Measurements from ENCODE around the gene KRT86. TPM values are rescaled to one million over a fixed set of nuclear protein-coding genes. Genes with fewer than 3 reads are reported as not detected.
A peak's percentile ranks its signal among the peaks of the same experiment; 100 is the strongest.

The KRT86 gene
- total and polyA plus RNA-seq, 2 experiments from 2014 or later: 0.16 TPM; not detected in 1

DNA sequence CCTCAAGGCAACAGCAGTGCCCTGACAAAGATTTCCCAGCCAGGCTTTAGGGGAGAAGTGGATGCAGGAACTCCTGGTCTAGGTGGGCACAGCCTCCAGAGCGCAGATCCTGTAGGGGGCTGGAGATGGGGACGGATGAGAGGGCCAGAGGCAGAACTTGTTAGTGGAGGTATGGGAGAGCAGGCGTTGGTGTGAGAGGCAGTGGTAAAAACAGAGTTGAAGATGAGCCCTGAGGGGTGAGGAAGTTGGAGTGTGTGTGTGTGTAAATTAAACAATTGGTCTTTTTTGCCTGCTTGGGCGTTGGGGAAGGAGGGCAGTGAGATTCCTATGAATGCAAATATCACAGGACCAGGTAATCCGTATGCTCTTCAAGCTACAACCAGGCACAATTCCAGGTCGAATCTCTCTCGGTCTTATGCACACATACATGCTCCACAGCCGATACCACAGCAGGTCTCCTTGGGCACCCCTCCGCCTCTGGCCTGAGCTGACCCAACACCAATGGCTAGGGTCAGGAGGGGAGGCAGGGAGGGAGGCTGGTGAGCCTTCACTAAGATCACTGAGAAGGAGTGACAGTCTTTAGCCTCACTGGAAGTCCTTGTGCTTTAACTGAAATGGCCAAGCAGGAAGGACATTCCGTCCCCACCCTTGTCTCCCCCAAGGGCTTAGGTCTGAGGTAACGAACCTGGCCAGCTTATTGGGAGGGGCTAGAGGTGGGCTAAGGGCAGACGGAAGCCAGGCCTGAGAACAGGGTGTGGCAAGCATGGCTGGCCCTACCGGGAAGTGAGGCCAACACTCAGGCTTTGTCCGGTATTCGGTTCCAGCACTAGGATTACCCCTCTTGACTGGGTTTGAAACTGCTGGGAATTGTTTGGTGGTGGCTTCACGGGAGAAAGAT lies 42.9 kb upstream of the KRT86 start:
- peak overlapping the region; percentile 79; the same call in 1 of the 3 replicates for H3K4me3 Mint-ChIP-seq
- TF ChIP-seq, protein P1, sequence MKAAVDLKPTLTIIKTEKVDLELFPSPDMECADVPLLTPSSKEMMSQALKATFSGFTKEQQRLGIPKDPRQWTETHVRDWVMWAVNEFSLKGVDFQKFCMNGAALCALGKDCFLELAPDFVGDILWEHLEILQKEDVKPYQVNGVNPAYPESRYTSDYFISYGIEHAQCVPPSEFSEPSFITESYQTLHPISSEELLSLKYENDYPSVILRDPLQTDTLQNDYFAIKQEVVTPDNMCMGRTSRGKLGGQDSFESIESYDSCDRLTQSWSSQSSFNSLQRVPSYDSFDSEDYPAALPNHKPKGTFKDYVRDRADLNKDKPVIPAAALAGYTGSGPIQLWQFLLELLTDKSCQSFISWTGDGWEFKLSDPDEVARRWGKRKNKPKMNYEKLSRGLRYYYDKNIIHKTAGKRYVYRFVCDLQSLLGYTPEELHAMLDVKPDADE (IDR thresholded peaks at IDR 0.05): no peak
- TF ChIP-seq NANOG (IDR thresholded peaks at IDR 0.05; ENCODE audit: borderline replicate concordance): no peak
- TF ChIP-seq ZNF331 (CRISPR knock-in tag; IDR thresholded peaks at IDR 0.05; ENCODE audit: low read depth): no peak
- no peak for TF ChIP-seq REST (IDR thresholded peaks at IDR 0.05; ENCODE audit: unreplicated experiment)
- TF ChIP-seq JUNB (IDR thresholded peaks at IDR 0.05; ENCODE audit: unreplicated experiment): no peak
- no peak for TF ChIP-seq CREB1 (CRISPR knock-in tag; IDR thresholded peaks at IDR 0.05; ENCODE audit: low read depth)
- TF ChIP-seq, protein P2, sequence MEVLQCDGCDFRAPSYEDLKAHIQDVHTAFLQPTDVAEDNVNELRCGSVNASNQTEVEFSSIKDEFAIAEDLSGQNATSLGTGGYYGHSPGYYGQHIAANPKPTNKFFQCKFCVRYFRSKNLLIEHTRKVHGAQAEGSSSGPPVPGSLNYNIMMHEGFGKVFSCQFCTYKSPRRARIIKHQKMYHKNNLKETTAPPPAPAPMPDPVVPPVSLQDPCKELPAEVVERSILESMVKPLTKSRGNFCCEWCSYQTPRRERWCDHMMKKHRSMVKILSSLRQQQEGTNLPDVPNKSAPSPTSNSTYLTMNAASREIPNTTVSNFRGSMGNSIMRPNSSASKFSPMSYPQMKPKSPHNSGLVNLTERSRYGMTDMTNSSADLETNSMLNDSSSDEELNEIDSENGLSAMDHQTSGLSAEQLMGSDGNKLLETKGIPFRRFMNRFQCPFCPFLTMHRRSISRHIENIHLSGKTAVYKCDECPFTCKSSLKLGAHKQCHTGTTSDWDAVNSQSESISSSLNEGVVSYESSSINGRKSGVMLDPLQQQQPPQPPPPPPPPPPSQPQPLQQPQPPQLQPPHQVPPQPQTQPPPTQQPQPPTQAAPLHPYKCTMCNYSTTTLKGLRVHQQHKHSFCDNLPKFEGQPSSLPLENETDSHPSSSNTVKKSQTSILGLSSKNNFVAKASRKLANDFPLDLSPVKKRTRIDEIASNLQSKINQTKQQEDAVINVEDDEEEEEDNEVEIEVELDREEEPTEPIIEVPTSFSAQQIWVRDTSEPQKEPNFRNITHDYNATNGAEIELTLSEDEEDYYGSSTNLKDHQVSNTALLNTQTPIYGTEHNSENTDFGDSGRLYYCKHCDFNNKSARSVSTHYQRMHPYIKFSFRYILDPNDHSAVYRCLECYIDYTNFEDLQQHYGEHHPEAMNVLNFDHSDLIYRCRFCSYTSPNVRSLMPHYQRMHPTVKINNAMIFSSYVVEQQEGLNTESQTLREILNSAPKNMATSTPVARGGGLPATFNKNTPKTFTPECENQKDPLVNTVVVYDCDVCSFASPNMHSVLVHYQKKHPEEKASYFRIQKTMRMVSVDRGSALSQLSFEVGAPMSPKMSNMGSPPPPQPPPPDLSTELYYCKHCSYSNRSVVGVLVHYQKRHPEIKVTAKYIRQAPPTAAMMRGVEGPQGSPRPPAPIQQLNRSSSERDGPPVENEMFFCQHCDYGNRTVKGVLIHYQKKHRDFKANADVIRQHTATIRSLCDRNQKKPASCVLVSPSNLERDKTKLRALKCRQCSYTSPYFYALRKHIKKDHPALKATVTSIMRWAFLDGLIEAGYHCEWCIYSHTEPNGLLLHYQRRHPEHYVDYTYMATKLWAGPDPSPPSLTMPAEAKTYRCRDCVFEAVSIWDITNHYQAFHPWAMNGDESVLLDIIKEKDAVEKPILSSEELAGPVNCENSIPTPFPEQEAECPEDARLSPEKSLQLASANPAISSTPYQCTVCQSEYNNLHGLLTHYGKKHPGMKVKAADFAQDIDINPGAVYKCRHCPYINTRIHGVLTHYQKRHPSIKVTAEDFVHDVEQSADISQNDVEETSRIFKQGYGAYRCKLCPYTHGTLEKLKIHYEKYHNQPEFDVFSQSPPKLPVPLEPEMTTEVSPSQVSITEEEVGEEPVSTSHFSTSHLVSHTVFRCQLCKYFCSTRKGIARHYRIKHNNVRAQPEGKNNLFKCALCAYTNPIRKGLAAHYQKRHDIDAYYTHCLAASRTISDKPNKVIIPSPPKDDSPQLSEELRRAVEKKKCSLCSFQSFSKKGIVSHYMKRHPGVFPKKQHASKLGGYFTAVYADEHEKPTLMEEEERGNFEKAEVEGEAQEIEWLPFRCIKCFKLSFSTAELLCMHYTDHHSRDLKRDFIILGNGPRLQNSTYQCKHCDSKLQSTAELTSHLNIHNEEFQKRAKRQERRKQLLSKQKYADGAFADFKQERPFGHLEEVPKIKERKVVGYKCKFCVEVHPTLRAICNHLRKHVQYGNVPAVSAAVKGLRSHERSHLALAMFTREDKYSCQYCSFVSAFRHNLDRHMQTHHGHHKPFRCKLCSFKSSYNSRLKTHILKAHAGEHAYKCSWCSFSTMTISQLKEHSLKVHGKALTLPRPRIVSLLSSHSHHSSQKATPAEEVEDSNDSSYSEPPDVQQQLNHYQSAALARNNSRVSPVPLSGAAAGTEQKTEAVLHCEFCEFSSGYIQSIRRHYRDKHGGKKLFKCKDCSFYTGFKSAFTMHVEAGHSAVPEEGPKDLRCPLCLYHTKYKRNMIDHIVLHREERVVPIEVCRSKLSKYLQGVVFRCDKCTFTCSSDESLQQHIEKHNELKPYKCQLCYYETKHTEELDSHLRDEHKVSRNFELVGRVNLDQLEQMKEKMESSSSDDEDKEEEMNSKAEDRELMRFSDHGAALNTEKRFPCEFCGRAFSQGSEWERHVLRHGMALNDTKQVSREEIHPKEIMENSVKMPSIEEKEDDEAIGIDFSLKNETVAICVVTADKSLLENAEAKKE (CRISPR knock-in tag; IDR thresholded peaks at IDR 0.05): no peak
- TF ChIP-seq EZH2 (IDR thresholded peaks at IDR 0.05; ENCODE audit: low read depth, unreplicated experiment): no peak
- TF ChIP-seq STAT1 (IDR thresholded peaks at IDR 0.05; ENCODE audit: unreplicated experiment): no peak
- no peak for TF ChIP-seq POLR2AphosphoS5 (IDR thresholded peaks at IDR 0.05; ENCODE audit: low read depth)
- TF ChIP-seq, protein P3, sequence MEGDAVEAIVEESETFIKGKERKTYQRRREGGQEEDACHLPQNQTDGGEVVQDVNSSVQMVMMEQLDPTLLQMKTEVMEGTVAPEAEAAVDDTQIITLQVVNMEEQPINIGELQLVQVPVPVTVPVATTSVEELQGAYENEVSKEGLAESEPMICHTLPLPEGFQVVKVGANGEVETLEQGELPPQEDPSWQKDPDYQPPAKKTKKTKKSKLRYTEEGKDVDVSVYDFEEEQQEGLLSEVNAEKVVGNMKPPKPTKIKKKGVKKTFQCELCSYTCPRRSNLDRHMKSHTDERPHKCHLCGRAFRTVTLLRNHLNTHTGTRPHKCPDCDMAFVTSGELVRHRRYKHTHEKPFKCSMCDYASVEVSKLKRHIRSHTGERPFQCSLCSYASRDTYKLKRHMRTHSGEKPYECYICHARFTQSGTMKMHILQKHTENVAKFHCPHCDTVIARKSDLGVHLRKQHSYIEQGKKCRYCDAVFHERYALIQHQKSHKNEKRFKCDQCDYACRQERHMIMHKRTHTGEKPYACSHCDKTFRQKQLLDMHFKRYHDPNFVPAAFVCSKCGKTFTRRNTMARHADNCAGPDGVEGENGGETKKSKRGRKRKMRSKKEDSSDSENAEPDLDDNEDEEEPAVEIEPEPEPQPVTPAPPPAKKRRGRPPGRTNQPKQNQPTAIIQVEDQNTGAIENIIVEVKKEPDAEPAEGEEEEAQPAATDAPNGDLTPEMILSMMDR (conservative IDR thresholded peaks at IDR 0.05; ENCODE audit: low read depth in 2 of 2): no peak
- TF ChIP-seq ZNF114 (CRISPR knock-in tag; IDR thresholded peaks at IDR 0.05): no peak
- H2AFZ ChIP-seq: peak overlapping the region; percentile 97; the same call in 1 of the 2 replicates

More for the DNA sequence above, 42.9 kb upstream of the KRT86 start:
- Histone ChIP-seq H4K20me1 (replicated peaks; ENCODE audit: insufficient read depth) (no peaks in the 10 kb centered on the region), H3K27ac (ENCODE audit: low read depth) (no peak overlapping the region), H3K36me3 (ENCODE audit: insufficient read depth) (no peaks in the 10 kb centered on the region), H3K9me2 (ENCODE audit: insufficient read depth) (no peaks in the 10 kb centered on the region), H3K27me3 (ENCODE audit: insufficient read depth) (peaks cover 37% of the 10 kb centered on the region), H3K4me3 (no peak overlapping the region; the same call in 1 of the 2 replicates), H3K4me2 (peak overlapping the region; percentile 90), H3K79me2 (replicated peaks; ENCODE audit: insufficient read depth) (no peaks in the 10 kb centered on the region), H3K4me1 (ENCODE audit: insufficient read depth) (peaks cover 22% of the 10 kb centered on the region), H3F3A (replicated peaks; ENCODE audit: low read depth) (no peaks in the 10 kb centered on the region)
- H3K4me1 Mint-ChIP-seq: peaks cover 39% of the 10 kb centered on the region
- DNase-seq (ENCODE audit: low spot score) (no peak), ATAC-seq (no peak)
- peaks cover 5% of the 10 kb centered on the region for H3K36me3 Mint-ChIP-seq (ENCODE audit: low read depth)
- no peaks in the 10 kb centered on the region for H3K9me3 Mint-ChIP-seq
- H3K27me3 Mint-ChIP-seq (ENCODE audit: insufficient read depth, low read depth, poor library complexity): peaks cover 45% of the 10 kb centered on the region
- H3K27ac Mint-ChIP-seq: no peak overlapping the region
